GM12878 (cell line): ENCODE data around the gene RASGRF2. TPM values are rescaled to one million over a fixed set of nuclear protein-coding genes. Genes with fewer than 3 reads are reported as not detected.

Experiments used
- ATAC-seq: fragments of 200-7000 bp; cut with Tn5 transposase; 3 replicates; pipeline ENCODE4 v1.9.1; 2020; ENCODE audit warnings: mild to moderate bottlenecking, moderate library complexity
- BruUV-seq: library from RNA; stranded (reverse); fragments of 400-500 nt; replicated peaks from 2 replicates; lab custom pipeline; 2021; lab: Mats Ljungman, UMichigan
- CTCF ChIA-PET: fragments of 300-600 bp; sonication (Branson Sonifier 250); formaldehyde crosslinking; extraction: SDS; loops from one replicate; lab custom pipeline; 2021; ENCODE audit warnings: inconsistent platforms; lab: Yijun Ruan, JAX
- POLR2A ChIA-PET: fragments of 350-600 bp; formaldehyde crosslinking; extraction: SDS; loops from one replicate; lab custom pipeline; 2021; ENCODE audit warnings: inconsistent platforms; lab: Charles Lee
- RAD21 ChIA-PET: fragments of 300-600 bp; sonication (Branson Sonifier 250); formaldehyde crosslinking; loops from one replicate; lab custom pipeline; 2023; ENCODE audit warnings: antibody characterized with exemption; ENCODE audit not compliant: unreplicated experiment; lab: Charles Lee
- SMC1A ChIA-PET: fragments of 300-600 bp; sonication (Branson Sonifier 250); formaldehyde crosslinking; loops from one replicate; lab custom pipeline; 2023; ENCODE audit not compliant: unreplicated experiment, uncharacterized antibody; lab: Charles Lee
- DNase-seq: peaks from one replicate; pipeline ENCODE4 v3.0.0-alpha.2; 2011; ENCODE audit warnings: low read depth, low spot score
- FAIRE-seq: peaks from 3 replicates; lab custom pipeline; 2011; peaks lifted over from hg19 to GRCh38; lab: Jason Lieb, UNC
- H2AFZ ChIP-seq: 2 replicates; pipeline ENCODE4 v1.6.0; 2011; ENCODE audit warnings: low read depth, low read length, control low read depth; ENCODE audit not compliant: control insufficient read depth
- H3K27ac ChIP-seq: 2 replicates; pipeline ENCODE4 v1.5.1; 2011; ENCODE audit warnings: control low read depth; ENCODE audit not compliant: control insufficient read depth, insufficient read depth
- H3K27me3 ChIP-seq, 2 experiments: replicated peaks in 1 of 2; 2 replicates each; pipeline versions ENCODE4 v1.6.0 to v1.6.1; 2011; ENCODE audit warnings: low read length in 1 of 2; ENCODE audit not compliant: control insufficient read depth in 2 of 2, insufficient read depth in 2 of 2
- H3K36me3 ChIP-seq, 2 experiments: 2 replicates each; pipeline ENCODE4 v1.5.1; 2011; ENCODE audit warnings: low read length in 1 of 2; ENCODE audit not compliant: control insufficient read depth in 2 of 2, insufficient read depth in 2 of 2
- H3K4me1 ChIP-seq: 2 replicates; pipeline ENCODE4 v1.6.1; 2011; ENCODE audit warnings: mild to moderate bottlenecking, low read length, moderate library complexity, mixed read lengths; ENCODE audit not compliant: control insufficient read depth, insufficient read depth
- H3K4me2 ChIP-seq: 2 replicates; pipeline ENCODE4 v1.6.0; 2011; ENCODE audit warnings: control low read depth; ENCODE audit not compliant: control insufficient read depth, insufficient read depth
- H3K4me3 ChIP-seq: fragments of 200-600 bp; sonication (generic); 2 replicates; pipeline ENCODE4 v1.5.1; 2016
- H3K79me2 ChIP-seq: 2 replicates; pipeline ENCODE4 v1.6.0; 2011; ENCODE audit warnings: low read length; ENCODE audit not compliant: control insufficient read depth, insufficient read depth
- H3K9ac ChIP-seq: 2 replicates; pipeline ENCODE4 v1.8.0; 2011; ENCODE audit warnings: low read length, control low read depth, mixed read lengths; ENCODE audit not compliant: control insufficient read depth, insufficient read depth
- H3K9me3 ChIP-seq: replicated peaks from 3 replicates; pipeline ENCODE4 v1.5.1; 2011; ENCODE audit warnings: mild to moderate bottlenecking, low read length; ENCODE audit not compliant: control insufficient read depth, insufficient read depth
- H4K20me1 ChIP-seq: 2 replicates; pipeline ENCODE4 v1.6.0; 2011; ENCODE audit not compliant: control insufficient read depth, insufficient read depth
- DPF2 ChIP-seq: fragments of 450-650 bp; IDR thresholded peaks from 2 replicates; pipeline ENCODE4 v1.6.1; 2017; ENCODE audit warnings: mild to moderate bottlenecking
- GATAD2B ChIP-seq: fragments of 450-650 bp; conservative IDR thresholded peaks from 2 replicates; pipeline ENCODE4 v1.6.1; 2017; ENCODE audit warnings: low read depth, mild to moderate bottlenecking, moderate library complexity
- JUNB ChIP-seq: IDR thresholded peaks from 2 replicates; pipeline ENCODE4 v1.6.1; 2016; ENCODE audit warnings: antibody characterized with exemption, mild to moderate bottlenecking
- RBBP5 ChIP-seq: fragments of 200-600 bp; sonication (generic); conservative IDR thresholded peaks from 2 replicates; pipeline ENCODE4 v1.6.1; 2016
- RCOR1 ChIP-seq: conservative IDR thresholded peaks from 2 replicates; pipeline ENCODE4 v1.6.1; 2012; ENCODE audit warnings: low read depth, low read length, improper control_type of control experiment
- SMAD5 ChIP-seq: IDR thresholded peaks from 2 replicates; pipeline ENCODE4 v1.6.1; 2016; ENCODE audit warnings: antibody characterized with exemption, low read depth
- TCF12 ChIP-seq: IDR thresholded peaks from 2 replicates; pipeline ENCODE4 v1.6.1; 2011; ENCODE audit warnings: low read depth, mild to moderate bottlenecking, low read length
- ZNF384 ChIP-seq: IDR thresholded peaks from 2 replicates; pipeline ENCODE4 v1.6.1; 2012; ENCODE audit warnings: low read depth, mild to moderate bottlenecking, low read length, improper control_type of control experiment, borderline replicate concordance
- WGBS: methylation state at CpG from one replicate; pipeline ENCODE4 v1.1.6; 2016; ENCODE audit warnings: low lambda C conversion rate; ENCODE audit not compliant: insufficient replicate concordance, insufficient coverage; ENCODE audit errors: missing lambda C conversion rate; 5-methylcytosine and 5-hydroxymethylcytosine counted together
- in situ Hi-C: fragments of 300-500 bp; cut with MboI; formaldehyde crosslinking; loops from 9 replicates; pipeline ENCODE4 v1.14.3; 2018; ENCODE audit warnings: mixed read lengths
- intact Hi-C: fragments of 100-400 bp; cut with micrococcal nuclease; formaldehyde crosslinking; loops from one replicate; pipeline ENCODE4 v1.14.2; 2022; ENCODE audit not compliant: unreplicated experiment
- polyA plus RNA-seq, 11 experiments: library from polyadenylated mRNA; depleted of rRNA in 4 of 11; unstranded in 6 of 11; stranded (reverse) in 5 of 11; fragments of >200 nt; fragmentation: Nextera tagmentation in 4 of 11; fragmentation: Illumina TruSeq in 1 of 11; extraction: Ambion mirVana in 4 of 11; extraction: Trizol in 1 of 11; gene quantifications; 1 replicate in 1 of 11; 2 replicates in 10 of 11; pipeline versions ENCODE4 v1.2.1 to v1.2.3, GENCODE V29; 2011 to 2016; ENCODE audit warnings: inconsistent platforms in 2 of 11, missing spikeins in 2 of 11, low read depth in 1 of 11
- total RNA-seq, 4 experiments: library from RNA; depleted of rRNA in 3 of 4; stranded (reverse); fragments of >200 nt in 3 of 4; fragmentation: Illumina TruSeq in 1 of 4; extraction: Trizol in 1 of 4; gene quantifications; 2 replicates each; pipeline versions ENCODE4 v1.2.1 to v1.2.3, GENCODE V29; 2013 to 2021
- TF ChIP-seq, protein P1 (sequence below): IDR thresholded peaks from 2 replicates; pipeline ENCODE4 v1.6.1; 2012; ENCODE audit warnings: low read depth, low read length, improper control_type of control experiment
- TF ChIP-seq, protein P2 (sequence below): fragments of 450-650 bp; IDR thresholded peaks from 2 replicates; pipeline ENCODE4 v1.6.1; 2017; ENCODE audit warnings: low read depth, mild to moderate bottlenecking, moderate library complexity

RASGRF2 gene
- total and polyA plus RNA-seq, 10 of the 15 experiments (the other 5 are each of a cell fraction or from before 2014, with no cell fraction given), result 0.05 to 0.24 (median 0.07) TPM

DNA sequence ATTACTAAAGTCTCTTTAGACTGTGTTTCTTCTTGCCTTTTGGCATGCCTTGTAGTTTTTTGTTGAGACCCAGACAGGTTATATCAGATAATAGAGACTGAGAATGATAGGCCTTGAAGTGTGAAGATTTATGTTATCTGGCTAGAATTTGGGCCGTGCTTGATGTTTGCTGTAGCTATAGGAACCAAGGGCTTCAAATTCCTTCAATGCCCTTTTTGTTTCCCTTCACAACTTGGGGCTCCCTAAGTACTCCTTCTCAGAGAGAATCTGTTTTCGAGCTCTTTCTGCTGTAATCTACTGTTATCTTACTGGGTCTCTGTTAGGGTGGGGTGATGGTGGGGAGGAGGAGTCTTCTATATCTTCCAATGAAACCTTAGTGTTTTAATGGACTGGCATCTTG is 177.7 kb downstream of the RASGRF2 start:
- intact Hi-C loops, result no loop called here
- no peaks in the 10 kb centered on the region for H4K20me1 ChIP-seq
- TF ChIP-seq, protein P1, sequence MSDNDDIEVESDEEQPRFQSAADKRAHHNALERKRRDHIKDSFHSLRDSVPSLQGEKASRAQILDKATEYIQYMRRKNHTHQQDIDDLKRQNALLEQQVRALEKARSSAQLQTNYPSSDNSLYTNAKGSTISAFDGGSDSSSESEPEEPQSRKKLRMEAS, result no peak
- TF ChIP-seq JUNB (no peak), DPF2 (no peak), GATAD2B (no peak), SMAD5 (no peak), RBBP5 (no peak), TCF12 (no peak), ZNF384 (no peak), RCOR1 (no peak)
- TF ChIP-seq, protein P2, sequence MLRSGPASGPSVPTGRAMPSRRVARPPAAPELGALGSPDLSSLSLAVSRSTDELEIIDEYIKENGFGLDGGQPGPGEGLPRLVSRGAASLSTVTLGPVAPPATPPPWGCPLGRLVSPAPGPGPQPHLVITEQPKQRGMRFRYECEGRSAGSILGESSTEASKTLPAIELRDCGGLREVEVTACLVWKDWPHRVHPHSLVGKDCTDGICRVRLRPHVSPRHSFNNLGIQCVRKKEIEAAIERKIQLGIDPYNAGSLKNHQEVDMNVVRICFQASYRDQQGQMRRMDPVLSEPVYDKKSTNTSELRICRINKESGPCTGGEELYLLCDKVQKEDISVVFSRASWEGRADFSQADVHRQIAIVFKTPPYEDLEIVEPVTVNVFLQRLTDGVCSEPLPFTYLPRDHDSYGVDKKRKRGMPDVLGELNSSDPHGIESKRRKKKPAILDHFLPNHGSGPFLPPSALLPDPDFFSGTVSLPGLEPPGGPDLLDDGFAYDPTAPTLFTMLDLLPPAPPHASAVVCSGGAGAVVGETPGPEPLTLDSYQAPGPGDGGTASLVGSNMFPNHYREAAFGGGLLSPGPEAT, result no peak
- TF ChIP-seq, all 136 proteins: peak for 0
- Histone ChIP-seq H2AFZ (no peak overlapping the region), H3K4me3 (no peak overlapping the region), H3K9me3 (no peaks in the 10 kb centered on the region), H3K27me3 (no peaks in the 10 kb centered on the region), H3K4me1 (no peaks in the 10 kb centered on the region), H3K4me2 (no peak overlapping the region), H3K27ac (no peak overlapping the region), H3K36me3 (no peaks in the 10 kb centered on the region), H3K9ac (no peak overlapping the region), H3K79me2 (no peaks in the 10 kb centered on the region)
- 7% methylated on average over 2 of the region's 2 CpGs for WGBS
- ChIA-PET RAD21 (no interaction called here), SMC1A (interaction anchor here (1.2 kb wide), 1 partner anchor 27 kb away, joined by 3 read pairs; no protein-coding TSS in a partner anchor), POLR2A (no interaction called here), CTCF (no interaction called here)
- no peak for DNase-seq
- BruUV-seq, result no TSS peak
- FAIRE-seq, result no peak
- ATAC-seq, result no peak
- in situ Hi-C loops, result no loop called here
